Stomach smooth muscle (tissue), 2 donors: ENCODE results near the gene LRP2BP.
A peak's percentile ranks its signal among the peaks of the same experiment; 100 is the strongest.

Source experiments
- H3K27ac ChIP-seq: one replicate; pipeline ENCODE4 v1.7.0; 2013; ENCODE audit warnings: mild to moderate bottlenecking, low read length, inconsistent platforms
- H3K27me3 ChIP-seq, 2 donors: one replicate each; pipeline ENCODE4 v1.7.0; 2013; ENCODE audit warnings: low read length in 2 of 2; ENCODE audit not compliant: insufficient read depth in 2 of 2, control insufficient read depth in 1 of 2
- H3K36me3 ChIP-seq, 2 donors: one replicate each; pipeline ENCODE4 v1.7.0; 2013; ENCODE audit warnings: low read length in 2 of 2; ENCODE audit not compliant: control insufficient read depth in 2 of 2, insufficient read depth in 2 of 2
- H3K4me1 ChIP-seq: one replicate; pipeline ENCODE4 v1.7.0; 2013; ENCODE audit warnings: low read length; ENCODE audit not compliant: control insufficient read depth, insufficient read depth
- H3K4me3 ChIP-seq, 2 donors: one replicate each; pipeline ENCODE4 v1.7.0; 2013; ENCODE audit warnings: low read length in 2 of 2
- H3K9ac ChIP-seq, 2 donors: one replicate each; pipeline ENCODE4 v1.7.0; 2013; ENCODE audit warnings: low read length in 2 of 2, mild to moderate bottlenecking in 1 of 2
- H3K9me3 ChIP-seq, 2 donors: one replicate each; pipeline ENCODE4 v1.7.0; 2013; ENCODE audit warnings: low read length in 2 of 2; ENCODE audit not compliant: control insufficient read depth in 2 of 2
- donor health status: healthy.
- donor health status: Pancreatic carcinoma.

The LRP2BP gene

GRCh38 chr4:185395238-185395955 lies at the start of gene LRP2BP:
TSS of gene LRP2BP (minus strand) at chr4:185395924. CDS start at chr4:185378186, 17,738 bp downstream.
- H3K9me3 ChIP-seq, result no peaks in the 10 kb centered on the region
- H3K27ac ChIP-seq, result peak within 1 kb of the TSS; percentile 94
- H3K4me1 ChIP-seq, result peaks cover 10% of the 10 kb centered on the region
- H3K9ac ChIP-seq, result peak within 1 kb of the TSS; percentile 80 to 89
- H3K36me3 ChIP-seq, result peaks cover 3 to 10% of the 10 kb centered on the region in 2 donors
- H3K27me3 ChIP-seq, result no peaks in the 10 kb centered on the region
- peak within 1 kb of the TSS; percentile 75 to 85 for H3K4me3 ChIP-seq

GRCh38 chr4:185445209-185445608 lies 49.5 kb upstream of the LRP2BP start:
- Histone ChIP-seq H3K9ac (no peak overlapping the region), H3K36me3 (no peaks in the 10 kb centered on the region), H3K9me3 (no peaks in the 10 kb centered on the region), H3K27me3 (no peaks in the 10 kb centered on the region), H3K4me1 (no peaks in the 10 kb centered on the region), H3K27ac (no peak overlapping the region), H3K4me3 (no peak overlapping the region)

DNA sequence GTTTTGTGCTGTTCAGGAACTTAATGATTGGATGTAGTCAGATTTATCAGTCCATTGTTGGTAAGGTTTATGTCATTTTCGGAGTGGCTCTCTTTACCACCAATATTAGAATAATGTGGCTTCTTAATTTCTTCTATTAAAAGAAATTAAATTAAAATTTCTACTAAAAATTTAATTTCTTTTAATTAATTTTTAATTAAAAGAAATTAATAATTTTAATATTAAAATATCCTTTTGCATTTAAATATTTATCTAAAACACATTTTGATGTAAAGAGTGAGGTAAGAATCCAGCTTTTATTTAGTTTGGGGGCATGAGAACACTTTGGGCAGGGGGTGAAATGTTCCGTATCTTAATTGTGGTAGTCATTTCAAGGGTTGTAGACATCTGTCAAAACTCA lies 45.8 kb upstream of the LRP2BP start:
- Histone ChIP-seq H3K27me3 (no peaks in the 10 kb centered on the region), H3K9me3 (no peaks in the 10 kb centered on the region), H3K9ac (no peak overlapping the region), H3K36me3 (no peaks in the 10 kb centered on the region), H3K27ac (no peak overlapping the region), H3K4me1 (no peaks in the 10 kb centered on the region), H3K4me3 (no peak overlapping the region)

DNA sequence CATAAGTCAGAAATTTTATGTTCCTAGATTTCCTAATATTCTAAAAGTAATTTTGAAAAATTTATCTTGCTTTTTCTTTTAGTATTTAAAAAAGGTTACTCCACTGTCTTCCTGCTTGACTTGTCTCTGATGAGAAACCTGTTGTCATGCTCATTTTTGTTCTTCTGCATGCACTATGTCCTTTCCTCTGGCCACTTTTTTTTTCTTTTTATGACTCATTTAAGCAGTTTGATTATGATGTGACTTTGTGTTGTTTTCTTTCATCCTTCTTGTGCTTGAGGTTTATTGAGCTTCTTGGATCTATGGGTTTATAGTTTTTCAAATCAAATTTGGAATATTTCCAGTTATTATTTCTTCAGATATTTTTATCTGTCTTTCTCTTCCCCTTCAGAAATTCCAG lies 42.1 kb upstream of the LRP2BP start:
- Histone ChIP-seq H3K36me3 (no peaks in the 10 kb centered on the region), H3K27ac (no peak overlapping the region), H3K9me3 (no peaks in the 10 kb centered on the region), H3K27me3 (no peaks in the 10 kb centered on the region), H3K4me1 (no peaks in the 10 kb centered on the region), H3K4me3 (no peak overlapping the region), H3K9ac (no peak overlapping the region)

- H3K9ac ChIP-seq, result no peak overlapping the region
- no peak overlapping the region for H3K4me3 ChIP-seq
- no peaks in the 10 kb centered on the region for H3K27me3 ChIP-seq
- no peak overlapping the region for H3K27ac ChIP-seq
- H3K9me3 ChIP-seq, result no peaks in the 10 kb centered on the region
- H3K36me3 ChIP-seq, result no peaks in the 10 kb centered on the region
- H3K4me1 ChIP-seq, result no peaks in the 10 kb centered on the region
Observed at GRCh38 chr4:185435466-185435865, 39.7 kb upstream of the LRP2BP start.

GRCh38 chr4:185429660-185430059 lies 33.9 kb upstream of the LRP2BP start:
- peaks cover 11% of the 10 kb centered on the region for H3K4me1 ChIP-seq
- no peak overlapping the region for H3K9ac ChIP-seq
- H3K4me3 ChIP-seq, result no peak overlapping the region
- no peaks in the 10 kb centered on the region for H3K9me3 ChIP-seq
- no peak overlapping the region for H3K27ac ChIP-seq
- H3K27me3 ChIP-seq, result no peaks in the 10 kb centered on the region
- H3K36me3 ChIP-seq, result no peaks in the 10 kb centered on the region

DNA sequence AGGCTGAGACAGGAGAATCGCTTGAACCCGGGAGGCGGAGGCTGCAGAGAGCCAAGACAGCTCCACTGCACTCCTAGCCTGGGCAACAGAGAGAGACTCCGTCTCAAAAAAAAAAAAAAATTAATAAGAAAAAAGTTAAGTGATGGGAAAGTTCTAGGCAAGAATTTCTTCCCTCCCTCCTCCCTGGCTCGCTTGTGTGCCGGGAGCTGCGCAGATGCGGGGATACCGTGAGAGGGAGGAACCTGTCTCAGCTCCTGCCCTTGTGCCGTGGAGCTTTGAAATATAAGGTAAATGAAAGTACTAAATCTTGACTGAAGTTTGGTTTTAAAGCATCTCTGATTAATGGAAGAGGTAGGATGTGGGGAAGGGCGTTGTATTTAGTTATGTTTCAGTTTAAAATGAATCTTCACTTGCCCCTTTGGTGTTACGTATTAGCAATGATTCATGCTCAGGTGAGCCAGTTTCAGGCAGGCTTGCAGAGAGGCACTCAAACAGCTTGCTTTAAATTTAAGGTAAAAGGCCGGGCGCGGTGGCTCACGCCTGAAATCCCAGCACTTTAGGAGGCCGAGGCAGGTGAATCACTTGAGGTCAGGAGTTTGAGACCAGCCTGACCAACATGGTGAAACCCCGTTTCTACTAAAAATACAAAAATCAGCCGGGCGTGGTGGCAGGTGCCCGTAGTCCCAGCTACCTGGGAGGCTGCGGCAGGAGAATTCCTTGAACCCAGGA lies 31.4 kb upstream of the LRP2BP start:
- H3K9ac ChIP-seq, result no peak overlapping the region
- H3K27ac ChIP-seq, result no peak overlapping the region
- H3K4me3 ChIP-seq, result no peak overlapping the region
- H3K36me3 ChIP-seq, result no peaks in the 10 kb centered on the region
- no peaks in the 10 kb centered on the region for H3K9me3 ChIP-seq
- H3K27me3 ChIP-seq, result no peaks in the 10 kb centered on the region
- H3K4me1 ChIP-seq, result peaks cover 18% of the 10 kb centered on the region

- no peaks in the 10 kb centered on the region for H3K9me3 ChIP-seq
- H3K27me3 ChIP-seq, result no peaks in the 10 kb centered on the region
- H3K9ac ChIP-seq, result peak within 1 kb of the TSS; percentile 80 to 100
- peak within 1 kb of the TSS; percentile 96 to 98 for H3K4me3 ChIP-seq
- peaks cover 4 to 5% of the 10 kb centered on the region in 2 donors for H3K36me3 ChIP-seq
- H3K27ac ChIP-seq, result peak within 1 kb of the TSS; percentile 98
- H3K4me1 ChIP-seq, result peaks cover 18% of the 10 kb centered on the region
Observed at GRCh38 chr4:185425647-185426352, 30.1 kb upstream of the LRP2BP start, which contains the start of gene UFSP2. TSS of gene UFSP2 (minus strand) at chr4:185425964. CDS start at chr4:185425868, 96 bp downstream.

DNA sequence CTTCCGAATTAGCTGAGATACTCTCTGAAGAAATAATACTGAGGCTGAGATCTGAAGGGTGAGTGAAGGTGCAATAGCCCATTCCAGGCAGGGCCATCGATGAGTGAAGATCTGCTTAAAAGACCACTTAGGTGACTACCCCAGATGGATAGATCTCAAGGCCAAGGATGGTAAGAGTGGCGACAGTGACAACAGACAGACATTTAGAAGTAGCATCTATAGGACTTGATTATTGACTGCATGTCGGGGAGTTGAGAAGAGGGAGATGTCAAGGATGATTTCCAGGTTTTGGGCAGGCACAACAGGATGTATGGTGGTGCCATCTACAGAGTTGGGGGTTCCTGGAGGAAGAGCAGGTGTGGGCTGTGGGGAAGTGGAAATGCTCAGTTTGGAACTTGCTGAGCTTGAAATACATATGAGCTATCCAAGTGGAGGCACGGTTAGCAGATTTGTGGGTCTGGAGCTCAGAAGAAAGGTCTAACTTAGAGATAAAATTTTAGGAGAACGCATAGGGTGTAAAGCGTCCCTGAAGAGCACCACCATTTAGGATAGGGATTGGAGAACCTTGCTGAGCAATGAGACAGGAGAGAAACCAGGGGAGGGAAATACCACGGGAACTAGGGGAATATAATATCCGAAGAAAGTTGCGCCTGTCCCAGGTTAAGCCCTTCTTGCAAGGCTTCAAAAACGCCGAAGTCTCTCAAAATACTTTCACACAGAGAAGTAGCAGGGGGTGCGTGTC lies 29.4 kb upstream of the LRP2BP start:
- Histone ChIP-seq H3K27me3 (no peaks in the 10 kb centered on the region), H3K4me3 (peak overlapping the region; percentile 96 to 98), H3K9me3 (no peaks in the 10 kb centered on the region), H3K4me1 (peaks cover 18% of the 10 kb centered on the region), H3K36me3 (peaks cover 4 to 5% of the 10 kb centered on the region in 2 donors), H3K27ac (peak overlapping the region; percentile 98), H3K9ac (peak overlapping the region; percentile 80 to 100)
